GM23248 (cell line): ENCODE results near the gene PON3. TPM values are rescaled to one million over a fixed set of nuclear protein-coding genes. Genes with fewer than 3 reads are reported as not detected.

Experiments
- DNase-seq: peaks from one replicate; pipeline ENCODE4 v3.0.0-alpha.2; 2015
- H2AFZ ChIP-seq: fragments of 200-600 bp; sonication (generic); 2 replicates; pipeline ENCODE4 v1.6.1; 2016; ENCODE audit warnings: antibody characterized with exemption
- H3F3A ChIP-seq: fragments of 200-600 bp; sonication (generic); 2 replicates; pipeline ENCODE4 v1.6.1; 2016; ENCODE audit warnings: mild to moderate bottlenecking, antibody characterized with exemption, mixed run types; ENCODE audit not compliant: insufficient read depth
- H3K27ac ChIP-seq: fragments of 200-600 bp; sonication (generic); 2 replicates; pipeline ENCODE4 v1.5.1; 2016; ENCODE audit warnings: mild to moderate bottlenecking
- H3K27me3 ChIP-seq: fragments of 200-600 bp; sonication (generic); replicated peaks from 2 replicates; pipeline ENCODE4 v1.6.1; 2016; ENCODE audit warnings: mild to moderate bottlenecking; ENCODE audit not compliant: insufficient read depth
- H3K36me3 ChIP-seq: fragments of 200-600 bp; sonication (generic); 2 replicates; pipeline ENCODE4 v1.6.1; 2016; ENCODE audit warnings: low read depth, mild to moderate bottlenecking
- H3K4me1 ChIP-seq: fragments of 200-600 bp; sonication (generic); 2 replicates; pipeline ENCODE4 v1.6.1; 2016; ENCODE audit warnings: mild to moderate bottlenecking; ENCODE audit not compliant: insufficient read depth
- H3K4me2 ChIP-seq: fragments of 200-600 bp; sonication (generic); one replicate; pipeline ENCODE4 v1.6.1; 2016; ENCODE audit warnings: mild to moderate bottlenecking; ENCODE audit not compliant: unreplicated experiment
- H3K4me3 ChIP-seq: fragments of 200-600 bp; sonication (generic); 2 replicates; pipeline ENCODE4 v1.5.1; 2016; ENCODE audit warnings: mild to moderate bottlenecking
- H3K79me2 ChIP-seq: fragments of 200-600 bp; sonication (generic); 2 replicates; pipeline ENCODE4 v1.6.1; 2016; ENCODE audit warnings: mild to moderate bottlenecking; ENCODE audit not compliant: insufficient read depth
- H3K9ac ChIP-seq: fragments of 200-600 bp; sonication (generic); 2 replicates; pipeline ENCODE4 v1.6.1; 2016; ENCODE audit warnings: mild to moderate bottlenecking
- H3K9me2 ChIP-seq: fragments of 200-600 bp; sonication (generic); 2 replicates; pipeline ENCODE4 v1.6.1; 2016; ENCODE audit warnings: mixed run types, mild to moderate bottlenecking, moderate library complexity; ENCODE audit not compliant: insufficient read depth
- H3K9me3 ChIP-seq: fragments of 200-600 bp; sonication (generic); one replicate; pipeline ENCODE4 v1.6.1; 2017; ENCODE audit warnings: low read depth
- H4K20me1 ChIP-seq: fragments of 200-600 bp; sonication (generic); 2 replicates; pipeline ENCODE4 v1.6.0; 2016; ENCODE audit not compliant: insufficient read depth
- EZH2 ChIP-seq: fragments of 200-600 bp; sonication (generic); IDR thresholded peaks from 2 replicates; pipeline ENCODE4 v1.6.1; 2018; ENCODE audit warnings: antibody characterized with exemption, mild to moderate bottlenecking; ENCODE audit not compliant: insufficient read depth, poor library complexity, severe bottlenecking
- EZH2phosphoT487 ChIP-seq: fragments of 200-600 bp; sonication (generic); IDR thresholded peaks from 2 replicates; pipeline ENCODE4 v1.6.1; 2018; ENCODE audit warnings: antibody characterized with exemption, moderate library complexity, mild to moderate bottlenecking, low read depth; ENCODE audit not compliant: insufficient read depth
- WGBS, 2 experiments: methylation state at CpG; one replicate each; pipeline ENCODE4 v1.1.6; 2015 to 2017; ENCODE audit warnings: low lambda C conversion rate in 2 of 2, low coverage in 1 of 2; ENCODE audit errors: missing lambda C conversion rate in 2 of 2; 5-methylcytosine and 5-hydroxymethylcytosine counted together
- in situ Hi-C: fragments of 300-500 bp; cut with MboI; formaldehyde crosslinking; loops from 2 replicates; pipeline ENCODE4 v1.15.0; 2020
- polyA plus RNA-seq: library from polyadenylated mRNA; unstranded; fragments of >200 nt; fragmentation: Nextera tagmentation; extraction: Ambion mirVana; gene quantifications from 2 replicates; pipeline ENCODE4 v1.2.1, GENCODE V29; 2016
- total RNA-seq: library from RNA; depleted of rRNA; stranded (reverse); fragments of >200 nt; shearing (Covaris generic); gene quantifications from 2 replicates; pipeline ENCODE4 v1.2.3, GENCODE V29; 2014

PON3 gene
- total and polyA plus RNA-seq, 2 experiments from 2014 or later: not detected

DNA sequence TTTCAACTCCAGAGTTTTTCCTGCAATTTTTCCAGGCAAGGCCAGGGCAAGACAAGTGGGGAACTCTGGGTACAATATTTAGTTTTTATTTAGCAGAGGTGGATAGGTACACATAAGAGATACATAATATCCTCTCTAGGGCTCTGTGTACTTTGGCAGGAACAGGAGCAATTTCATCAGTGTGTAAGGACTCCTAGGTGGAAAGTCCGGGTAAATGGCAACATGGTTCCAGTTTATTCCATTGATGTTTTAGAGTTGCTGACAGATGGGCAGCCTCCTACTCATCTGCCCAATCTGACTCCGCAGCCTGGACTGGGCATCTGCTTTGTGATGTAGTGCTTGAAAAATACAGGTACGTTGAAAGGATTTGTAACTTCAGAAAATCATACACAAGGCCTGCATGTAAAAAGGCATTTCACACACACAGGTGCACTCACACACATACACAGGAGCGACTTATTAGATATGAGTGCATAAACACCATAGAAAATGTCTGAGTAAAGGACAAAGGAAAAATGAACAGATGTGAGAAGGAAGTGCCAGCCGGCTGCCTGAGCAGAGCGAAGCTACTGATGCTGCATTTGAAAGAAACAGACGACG, 77.6 kb downstream of the PON3 start:
- Histone ChIP-seq H3F3A (no peaks in the 10 kb centered on the region), H3K9me3 (no peaks in the 10 kb centered on the region), H3K9me2 (no peaks in the 10 kb centered on the region), H3K4me3 (no peak overlapping the region), H3K27ac (no peak overlapping the region), H3K27me3 (no peaks in the 10 kb centered on the region; the same call in 1 of the 2 replicates), H2AFZ (no peak overlapping the region), H4K20me1 (no peaks in the 10 kb centered on the region), H3K9ac (no peak overlapping the region), H3K79me2 (no peaks in the 10 kb centered on the region), H3K36me3 (no peaks in the 10 kb centered on the region), H3K4me2 (no peak overlapping the region), H3K4me1 (no peaks in the 10 kb centered on the region)
- in situ Hi-C loops: no loop called here
- WGBS, 2 experiments: 85 to 89% methylated on average over 8 of the region's 8 CpGs
- no peak for TF ChIP-seq EZH2phosphoT487
- TF ChIP-seq EZH2: no peak
- no peak for DNase-seq

DNA sequence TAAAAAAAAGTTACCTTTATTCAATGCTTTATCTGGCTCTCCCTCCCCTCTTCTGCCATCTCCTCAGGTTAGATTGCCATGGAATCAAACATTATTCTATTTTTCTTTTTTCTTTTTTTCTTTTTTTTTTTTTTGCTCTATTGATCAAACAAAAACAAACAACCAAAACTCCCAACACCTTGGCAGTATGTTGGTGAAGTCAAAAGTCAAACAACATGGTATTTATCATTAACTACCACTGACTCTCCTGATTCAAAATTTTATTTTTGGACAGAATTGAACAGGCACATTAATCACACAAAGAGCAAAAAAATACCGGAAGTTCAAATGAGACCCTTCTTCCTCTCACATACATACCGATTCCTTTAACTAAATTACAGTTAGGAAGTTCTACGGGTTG, 78.2 kb downstream of the PON3 start:
- Histone ChIP-seq H3K36me3 (no peaks in the 10 kb centered on the region), H3K9me3 (no peaks in the 10 kb centered on the region), H3K9me2 (no peaks in the 10 kb centered on the region), H3K79me2 (no peaks in the 10 kb centered on the region), H3K9ac (no peak overlapping the region), H3K4me3 (no peak overlapping the region), H2AFZ (no peak overlapping the region), H3K27ac (no peak overlapping the region), H3K4me1 (no peaks in the 10 kb centered on the region), H3F3A (no peaks in the 10 kb centered on the region), H3K27me3 (no peaks in the 10 kb centered on the region; the same call in 1 of the 2 replicates), H3K4me2 (no peak overlapping the region), H4K20me1 (no peaks in the 10 kb centered on the region)
- DNase-seq: no peak
- no peak for TF ChIP-seq EZH2
- no peak for TF ChIP-seq EZH2phosphoT487
- in situ Hi-C loops: no loop called here
- WGBS, 2 experiments: 86 to 87% methylated on average over 3 of the region's 3 CpGs

DNA sequence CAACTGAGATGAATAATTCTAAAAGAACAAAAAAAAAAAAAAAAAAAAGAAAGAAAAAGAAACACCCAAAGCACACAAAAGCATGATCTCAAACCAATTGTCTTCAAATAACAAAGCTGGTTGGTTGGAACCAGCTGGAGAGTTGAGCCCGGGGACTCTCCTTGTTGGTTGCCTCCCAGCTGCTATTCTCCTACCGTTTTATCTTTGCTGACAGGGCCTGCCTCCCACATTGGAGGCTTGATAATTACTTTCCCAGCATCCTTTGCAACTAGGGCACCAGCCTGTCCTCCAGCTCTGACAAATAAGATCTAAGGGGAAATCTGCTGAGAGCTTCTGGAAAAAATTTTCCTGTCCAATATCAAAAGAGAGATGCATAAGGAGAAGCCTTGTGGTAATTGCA, 78.6 kb downstream of the PON3 start:
- H3K4me2 ChIP-seq: no peak overlapping the region
- H2AFZ ChIP-seq: no peak overlapping the region
- no peaks in the 10 kb centered on the region; the same call in 1 of the 2 replicates for H3K27me3 ChIP-seq
- no peaks in the 10 kb centered on the region for H3F3A ChIP-seq
- H3K9ac ChIP-seq: no peak overlapping the region
- TF ChIP-seq EZH2: no peak
- TF ChIP-seq EZH2phosphoT487: no peak
- no peaks in the 10 kb centered on the region for H3K4me1 ChIP-seq
- H4K20me1 ChIP-seq: no peaks in the 10 kb centered on the region
- H3K9me3 ChIP-seq: no peaks in the 10 kb centered on the region
- H3K36me3 ChIP-seq: no peaks in the 10 kb centered on the region
- no peaks in the 10 kb centered on the region for H3K79me2 ChIP-seq
- H3K27ac ChIP-seq: no peak overlapping the region
- no peaks in the 10 kb centered on the region for H3K9me2 ChIP-seq
- in situ Hi-C loops: no loop called here
- no peak for DNase-seq
- H3K4me3 ChIP-seq: no peak overlapping the region
- WGBS, 2 experiments: 4 to 5% methylated on average over 2 of the region's 2 CpGs

- in situ Hi-C loops: no loop called here
- TF ChIP-seq EZH2phosphoT487: no peak
- TF ChIP-seq EZH2: no peak
- WGBS, 2 experiments: 46 to 48% methylated on average over 2 of the region's 2 CpGs
Observed at GRCh38 chr7:95316588-95316987, 79.6 kb downstream of the PON3 start.

More at GRCh38 chr7:95316588-95316987, 79.6 kb downstream of the PON3 start:
- no peaks in the 10 kb centered on the region for H3K4me1 ChIP-seq
- H3K9ac ChIP-seq: no peak overlapping the region
- no peak overlapping the region for H3K27ac ChIP-seq
- no peaks in the 10 kb centered on the region for H3K36me3 ChIP-seq
- no peak for DNase-seq
- no peaks in the 10 kb centered on the region for H3K9me3 ChIP-seq
- H2AFZ ChIP-seq: no peak overlapping the region
- no peaks in the 10 kb centered on the region; the same call in none of the 2 replicates for H3K27me3 ChIP-seq
- no peak overlapping the region for H3K4me3 ChIP-seq
- no peaks in the 10 kb centered on the region for H3F3A ChIP-seq
- H3K79me2 ChIP-seq: no peaks in the 10 kb centered on the region
- H3K9me2 ChIP-seq: no peaks in the 10 kb centered on the region
- no peaks in the 10 kb centered on the region for H4K20me1 ChIP-seq
- H3K4me2 ChIP-seq: no peak overlapping the region
